Stomach (tissue), 9 donors: Measurements from ENCODE around the gene CTIF. TPM values are rescaled to one million over a fixed set of nuclear protein-coding genes. Genes with fewer than 3 reads are reported as not detected.

Experiments used
- DNase-seq, 2 donors: peaks; one replicate each; pipeline versions ENCODE4 v3.0.0 to v3.0.0-alpha.2; 2013 to 2019
- H3K27ac ChIP-seq, 5 donors: fragments of 200-600 bp in 4 of 5; sonication (generic) in 4 of 5; one replicate each; pipeline ENCODE4 v1.5.1; 2013 to 2019; ENCODE audit warnings: mild to moderate bottlenecking in 1 of 5, moderate library complexity in 1 of 5
- H3K27me3 ChIP-seq, 3 donors: fragments of 200-600 bp; sonication (generic); one replicate each; pipeline ENCODE4 v1.5.1; 2017 to 2019; ENCODE audit warnings: mixed run types in 1 of 3
- H3K36me3 ChIP-seq, 4 donors: fragments of 200-600 bp; sonication (generic); 1 replicate in 3 of 4; 2 replicates in 1 of 4; pipeline ENCODE4 v1.5.1; 2016 to 2019
- H3K4me1 ChIP-seq, 4 donors: fragments of 200-600 bp; sonication (generic); one replicate each; pipeline ENCODE4 v1.5.1; 2016 to 2019
- H3K4me3 ChIP-seq, 4 donors: fragments of 200-600 bp; sonication (generic) in 3 of 4; one replicate each; pipeline ENCODE4 v1.5.1; 2016 to 2019; ENCODE audit warnings: mild to moderate bottlenecking in 1 of 4
- H3K9me3 ChIP-seq, 4 donors: fragments of 200-600 bp; sonication (generic); one replicate each; pipeline ENCODE4 v1.5.1; 2016 to 2019
- CTCF ChIP-seq, 7 experiments: fragments of 450-650 bp in 4 of 7; fragments of 200-600 bp in 3 of 7; sonication (generic) in 3 of 7; IDR thresholded peaks; one replicate each; pipeline ENCODE4 v1.5.1; 2016 to 2019; ENCODE audit warnings: antibody characterized with exemption in 7 of 7, control low read depth in 2 of 7, mild to moderate bottlenecking in 1 of 7
- EP300 ChIP-seq: sonication (generic); formaldehyde crosslinking; IDR thresholded peaks from one replicate; pipeline ENCODE4 v1.6.1; 2017; ENCODE audit warnings: antibody characterized with exemption
- POLR2A ChIP-seq, 4 donors: fragments of 450-650 bp; IDR thresholded peaks; one replicate each; pipeline ENCODE4 v1.6.1; 2016; ENCODE audit warnings: antibody characterized with exemption in 4 of 4, control low read depth in 2 of 4, mild to moderate bottlenecking in 1 of 4, moderate library complexity in 1 of 4
- POLR2AphosphoS5 ChIP-seq, 3 donors: sonication (generic); formaldehyde crosslinking; IDR thresholded peaks; one replicate each; pipeline ENCODE4 v1.6.1; 2016; ENCODE audit warnings: antibody characterized with exemption in 3 of 3
- WGBS, 5 donors: extraction: QIAGEN DNeasy Blood & Tissue Kit in 3 of 5; methylation state at CpG; one replicate each; pipeline versions ENCODE4 v1.1.5 to v1.1.7; 2013 to 2018; 5-methylcytosine and 5-hydroxymethylcytosine counted together
- intact Hi-C: fragments of 100-400 bp; cut with DNase I; formaldehyde crosslinking; loops from one replicate; pipeline ENCODE4 v1.15.1; 2023; ENCODE audit warnings: low total_unique reads
- polyA plus RNA-seq, 3 donors: library from polyadenylated mRNA; stranded (reverse); fragments of 200-250 nt; gene quantifications; one replicate each; pipeline ENCODE4 v1.2.3, GENCODE V29; 2013
- total RNA-seq, 5 donors: library from RNA; depleted of rRNA; stranded (reverse); fragments of >200 nt; gene quantifications; one replicate each; pipeline versions ENCODE4 v1.1.0 to v1.2.3, GENCODE V29; 2014 to 2016
- donor health status: healthy with polysubstance abuse.
- donor health status: Bipolar disorder and iron deficiency.
- donor health status: healthy.

CTIF gene
- total and polyA plus RNA-seq, 8 donors: 16.3 to 105 (median 30.3) TPM

GRCh38 chr18:48848641-48849143, 309.9 kb downstream of the CTIF start:
- peak overlapping the region in 3 of 5 donors; percentile 8 to 46 (median 39) for H3K27ac ChIP-seq

GRCh38 chr18:48850822-48851598, 312.2 kb downstream of the CTIF start:
- no peak overlapping the region for H3K4me3 ChIP-seq
- H3K27me3 ChIP-seq: no peaks in the 10 kb centered on the region
- intact Hi-C loops: no loop called here
- TF ChIP-seq CTCF (IDR thresholded peaks at IDR 0.05) (no peak), POLR2A (IDR thresholded peaks at IDR 0.05) (no peak), POLR2AphosphoS5 (IDR thresholded peaks at IDR 0.05) (no peak), EP300 (no peak)
- WGBS, 5 donors: 43 to 57% (median 53%) methylated on average over 17 of the region's 17 CpGs
- peak overlapping the region; percentile 24 to 68 (median 33) for H3K27ac ChIP-seq
- peak in 1 of 2 donors; percentile 88 for DNase-seq
- H3K4me1 ChIP-seq: peaks cover 11 to 29% (median 15%) of the 10 kb centered on the region in 4 donors
- H3K36me3 ChIP-seq: peaks cover 0 to 4% (median 0%) of the 10 kb centered on the region in 4 donors
- H3K9me3 ChIP-seq: no peaks in the 10 kb centered on the region

More at GRCh38 chr18:48848641-48849143, 309.9 kb downstream of the CTIF start:
- TF ChIP-seq POLR2A (IDR thresholded peaks at IDR 0.05): no peak
- no peak for TF ChIP-seq EP300
- TF ChIP-seq CTCF (IDR thresholded peaks at IDR 0.05): no peak
- no peak for TF ChIP-seq POLR2AphosphoS5 (IDR thresholded peaks at IDR 0.05)
- intact Hi-C loops: no loop called here
- no peaks in the 10 kb centered on the region for H3K27me3 ChIP-seq
- H3K4me3 ChIP-seq: no peak overlapping the region
- no peaks in the 10 kb centered on the region for H3K9me3 ChIP-seq
- H3K36me3 ChIP-seq: peaks cover 0 to 11% (median 0%) of the 10 kb centered on the region in 4 donors
- H3K4me1 ChIP-seq: peaks cover 11 to 34% (median 15%) of the 10 kb centered on the region in 4 donors
- 76 to 88% (median 86%) methylated on average over 13 of the region's 13 CpGs for WGBS, 5 donors
- no peak for DNase-seq

GRCh38 chr18:48851599-48851960, 312.7 kb downstream of the CTIF start:
- peaks cover 0 to 4% (median 0%) of the 10 kb centered on the region in 4 donors for H3K36me3 ChIP-seq
- no peak overlapping the region for H3K4me3 ChIP-seq
- no peaks in the 10 kb centered on the region for H3K27me3 ChIP-seq
- H3K27ac ChIP-seq: peak overlapping the region; percentile 24 to 68 (median 33)
- H3K9me3 ChIP-seq: no peaks in the 10 kb centered on the region
- DNase-seq: peak in 1 of 2 donors; percentile 74
- intact Hi-C loops: no loop called here
- 55 to 92% (median 66%) methylated on average over 7 of the region's 7 CpGs for WGBS, 5 donors
- H3K4me1 ChIP-seq: peaks cover 11 to 29% (median 15%) of the 10 kb centered on the region in 4 donors
- TF ChIP-seq EP300: no peak
- no peak for TF ChIP-seq POLR2AphosphoS5 (IDR thresholded peaks at IDR 0.05)
- no peak for TF ChIP-seq CTCF (IDR thresholded peaks at IDR 0.05)
- TF ChIP-seq POLR2A (IDR thresholded peaks at IDR 0.05): no peak

GRCh38 chr18:48852292-48852691, 313.5 kb downstream of the CTIF start:
- Histone ChIP-seq H3K36me3 (peaks cover 0 to 7% (median 1%) of the 10 kb centered on the region in 4 donors), H3K4me1 (peaks cover 11 to 29% (median 15%) of the 10 kb centered on the region in 4 donors), H3K9me3 (no peaks in the 10 kb centered on the region), H3K27ac (no peak overlapping the region), H3K4me3 (no peak overlapping the region), H3K27me3 (no peaks in the 10 kb centered on the region)
- no peak for DNase-seq
- TF ChIP-seq POLR2AphosphoS5 (IDR thresholded peaks at IDR 0.05) (no peak), POLR2A (IDR thresholded peaks at IDR 0.05) (no peak), EP300 (no peak), CTCF (IDR thresholded peaks at IDR 0.05) (no peak)
- 89 to 98% (median 95%) methylated on average over 6 of the region's 6 CpGs for WGBS, 5 donors
- intact Hi-C loops: no loop called here
